ENCODE results near the gene FAM78A.
"Not testable (repeated sequence)": the region's sequence is repeated elsewhere in the genome, so short reads cannot be mapped to it uniquely, and the experiment has no call there.

Gene FAM78A

DNA sequence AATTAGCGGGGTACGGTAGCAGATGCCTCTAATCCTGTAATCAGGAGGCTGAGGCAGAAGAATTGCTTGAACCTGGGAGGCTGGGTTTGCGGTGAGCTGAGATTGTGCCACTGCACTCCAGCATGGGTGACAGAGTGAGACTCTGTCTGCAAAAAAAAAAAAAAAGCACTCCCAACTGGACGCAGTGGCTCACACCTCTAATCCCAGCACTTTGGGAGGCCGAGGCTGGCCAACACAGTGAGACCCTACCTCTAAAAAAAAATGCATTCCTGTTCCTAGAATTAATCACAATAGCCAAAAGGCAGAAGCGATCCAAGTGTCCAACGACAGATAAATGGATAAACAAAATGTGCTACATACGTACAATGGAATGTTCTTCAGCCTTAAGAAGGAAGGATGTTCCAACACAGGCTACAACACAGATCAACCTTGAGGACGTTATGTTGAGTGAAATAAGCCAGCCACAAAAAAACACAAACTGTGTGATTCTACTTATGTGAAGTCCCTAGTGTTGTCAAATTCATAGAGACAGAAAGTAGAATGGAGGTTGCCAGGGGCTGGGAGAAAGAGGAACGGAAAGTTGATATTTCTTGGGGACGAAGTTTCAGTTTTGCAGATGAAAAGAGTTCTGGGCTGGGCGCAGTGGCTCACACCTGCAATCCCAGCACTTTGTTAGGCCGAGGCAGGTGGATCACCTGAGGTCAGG lies 13.8 kb downstream of the FAM78A start:
- no peak for DNase-seq

DNA sequence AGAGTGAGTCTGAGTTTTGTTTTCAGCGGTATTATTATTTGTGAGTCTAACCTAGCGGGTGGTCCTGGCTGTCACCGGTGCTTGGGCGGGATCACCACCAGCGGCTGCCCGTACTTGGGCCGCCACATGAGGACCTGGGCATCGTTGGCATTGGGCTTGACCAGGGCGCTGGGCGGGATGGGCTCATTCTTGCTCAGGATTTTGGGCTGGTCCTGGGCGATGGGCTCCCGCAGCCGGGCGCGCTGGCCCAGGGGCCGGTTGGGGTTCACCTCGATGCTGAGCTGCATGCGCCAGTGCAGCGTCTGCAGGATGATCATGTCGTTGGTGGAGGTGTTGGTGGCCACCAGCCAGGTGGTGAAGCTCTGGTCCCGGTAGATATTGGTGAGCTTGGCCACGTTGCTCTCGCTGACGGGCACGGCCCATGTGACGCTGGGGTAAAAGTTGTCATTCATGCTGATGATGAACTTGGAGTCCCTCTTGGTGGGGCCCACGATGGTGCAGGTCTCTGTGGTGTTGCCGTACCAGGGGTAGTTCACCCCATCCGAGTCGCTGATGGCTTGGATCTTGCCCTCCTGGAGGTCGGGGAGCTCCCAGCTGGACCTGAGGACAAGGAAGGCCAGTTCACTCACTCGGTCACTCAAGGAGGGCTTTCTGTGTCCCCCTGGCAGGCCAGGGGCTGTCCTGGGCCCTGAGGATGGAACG lies 15.4 kb downstream of the FAM78A start:
- no peak for DNase-seq

DNA sequence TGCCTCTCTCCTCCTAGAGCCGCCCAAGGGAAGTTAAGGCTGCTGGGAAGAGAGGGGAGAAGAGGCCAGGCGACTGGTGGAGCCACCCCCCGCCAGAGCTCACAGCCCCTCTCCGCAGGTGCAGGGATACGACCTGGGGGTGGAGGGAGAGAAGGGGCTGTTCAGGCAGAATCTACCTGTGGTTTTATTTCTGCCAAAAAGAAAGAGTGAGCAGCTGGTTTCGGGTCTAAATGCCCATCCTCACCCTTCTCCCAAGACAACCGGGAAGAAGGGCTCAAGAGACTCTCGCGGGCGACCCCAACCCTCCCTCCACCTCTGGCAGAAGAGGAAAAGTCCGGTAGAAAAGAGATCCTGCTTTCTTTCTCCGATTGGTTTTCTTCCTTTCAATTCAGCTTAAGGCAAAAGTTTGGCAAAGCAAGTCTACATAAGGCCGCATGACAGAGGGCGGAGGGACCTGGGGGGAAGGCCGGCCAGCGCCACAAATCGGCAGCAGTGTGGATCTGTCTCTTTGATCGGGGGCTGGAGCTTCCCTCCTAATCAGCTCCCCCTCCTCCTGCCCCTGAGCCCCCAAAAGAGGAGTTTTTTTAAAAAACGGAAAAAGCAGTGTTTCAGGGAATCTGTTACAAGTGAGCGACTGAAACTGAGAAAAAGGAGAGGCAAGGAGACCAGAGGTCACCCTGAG lies 16.3 kb downstream of the FAM78A start:
- no peak for DNase-seq

DNA sequence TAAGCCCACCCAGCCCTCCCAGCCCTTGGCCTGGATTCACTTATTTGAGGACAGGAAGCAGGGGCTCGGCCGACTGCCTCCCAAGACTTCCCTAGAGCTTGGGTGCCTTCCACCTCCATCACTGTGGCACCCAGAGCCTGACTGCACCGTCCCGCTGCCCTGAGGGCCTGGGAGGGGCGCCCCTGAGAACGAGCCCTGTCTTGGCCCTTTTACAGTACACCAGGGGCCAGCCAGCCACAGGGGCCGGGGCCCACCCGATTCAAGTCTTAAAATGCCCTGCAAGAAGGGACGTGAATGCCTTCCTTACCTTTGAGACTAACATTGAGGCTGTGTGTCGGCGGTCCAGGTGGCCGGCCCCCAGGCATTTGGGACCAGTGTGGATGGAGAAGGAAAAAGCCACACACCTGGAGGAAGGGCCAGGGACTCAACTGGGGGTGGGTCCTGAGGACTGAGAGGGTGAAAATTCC lies 16.8 kb downstream of the FAM78A start:
- DNase-seq, result no peak

DNA sequence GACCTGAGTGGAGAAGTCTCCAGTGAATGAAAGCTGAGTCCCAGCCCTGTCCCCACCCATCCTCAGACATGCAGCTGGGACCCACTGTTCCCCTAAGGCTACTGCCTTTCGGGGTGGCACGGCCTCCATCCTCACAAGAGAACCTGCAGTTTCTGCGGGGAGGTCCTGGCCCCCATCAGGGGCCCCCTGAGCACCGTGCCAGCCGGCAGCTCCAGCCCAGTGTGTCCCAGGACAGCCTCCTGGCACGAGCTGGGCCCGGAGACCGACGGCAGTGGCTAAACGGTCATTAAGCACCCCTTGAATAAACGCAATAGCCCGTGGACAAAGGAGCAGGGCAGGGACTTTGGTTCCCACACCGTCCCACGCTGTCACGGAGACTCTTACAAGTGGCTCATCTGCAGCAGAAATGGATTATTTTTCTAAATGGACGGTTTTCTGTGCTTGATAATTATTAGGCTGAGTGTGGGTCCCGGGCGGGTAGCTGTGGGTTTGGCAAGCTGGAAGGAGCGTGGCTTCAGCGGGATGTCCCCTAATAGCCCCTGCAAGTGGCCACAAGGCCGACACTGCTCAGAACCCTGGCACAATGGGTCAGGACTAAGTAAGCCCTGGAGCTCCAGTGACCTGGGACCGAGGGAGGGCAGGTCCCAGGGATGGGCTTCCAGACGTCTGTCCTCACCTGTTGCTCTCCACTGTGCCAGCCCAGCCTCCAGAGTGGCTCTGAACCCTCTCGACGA lies 17.4 kb downstream of the FAM78A start:
- DNase-seq, result no peak

DNA sequence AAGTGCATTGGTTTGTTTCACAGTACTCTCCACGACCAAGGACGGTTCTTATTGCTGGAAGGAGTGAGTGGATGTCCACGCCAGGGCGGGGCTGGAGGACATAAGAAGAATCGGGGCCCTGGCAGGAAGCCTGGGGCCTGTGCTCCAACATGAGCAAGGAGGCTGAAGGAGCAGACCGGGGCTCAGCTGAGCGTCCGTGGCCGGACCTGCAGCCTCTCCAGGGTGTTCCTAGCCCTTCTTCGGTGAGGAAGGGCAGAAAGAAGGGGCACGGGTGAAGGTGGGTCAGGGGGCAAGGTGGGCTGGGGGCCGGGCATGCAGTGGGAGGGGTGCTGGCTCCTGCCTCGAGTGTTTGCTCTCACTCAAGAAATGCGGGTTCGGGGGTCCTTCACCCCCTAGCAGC lies 18.1 kb downstream of the FAM78A start:
- no peak for DNase-seq

DNA sequence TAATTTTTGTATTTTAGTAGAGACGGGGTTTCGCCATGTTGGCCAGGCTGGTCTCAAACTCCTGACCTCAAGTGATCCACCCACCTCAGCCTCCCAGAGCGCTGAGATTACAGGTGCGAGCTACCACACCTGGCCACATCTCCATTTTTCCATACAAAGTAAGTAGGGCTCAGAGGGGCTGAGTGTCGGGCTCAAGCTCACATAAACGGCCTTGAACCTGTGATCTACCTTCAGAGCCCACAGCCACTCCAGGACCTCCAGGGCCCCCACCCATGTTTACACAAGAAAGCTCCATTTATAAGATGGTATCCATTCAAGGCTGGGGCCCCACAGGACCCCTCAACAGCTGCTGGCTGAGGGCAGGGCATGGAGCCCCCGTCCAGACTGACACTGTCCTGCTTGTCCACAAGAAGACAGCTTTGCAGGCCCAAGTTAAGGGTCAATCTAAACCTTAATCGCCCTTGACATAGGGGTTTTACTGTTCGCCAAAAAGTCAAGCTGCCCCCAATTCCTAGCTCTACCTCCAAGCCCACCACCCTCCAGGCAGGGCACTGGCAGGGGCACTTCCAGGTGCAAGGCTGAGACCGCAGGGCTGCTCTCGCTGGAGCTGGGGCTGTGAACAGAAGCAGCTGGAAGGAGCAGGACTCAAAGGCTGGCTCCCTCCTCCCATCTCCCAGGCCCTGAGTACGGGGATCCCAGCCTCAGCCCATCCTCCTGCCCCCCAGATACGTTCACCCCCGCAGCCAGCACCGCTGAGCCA lies 18.9 kb downstream of the FAM78A start:
- DNase-seq, result no peak

DNA sequence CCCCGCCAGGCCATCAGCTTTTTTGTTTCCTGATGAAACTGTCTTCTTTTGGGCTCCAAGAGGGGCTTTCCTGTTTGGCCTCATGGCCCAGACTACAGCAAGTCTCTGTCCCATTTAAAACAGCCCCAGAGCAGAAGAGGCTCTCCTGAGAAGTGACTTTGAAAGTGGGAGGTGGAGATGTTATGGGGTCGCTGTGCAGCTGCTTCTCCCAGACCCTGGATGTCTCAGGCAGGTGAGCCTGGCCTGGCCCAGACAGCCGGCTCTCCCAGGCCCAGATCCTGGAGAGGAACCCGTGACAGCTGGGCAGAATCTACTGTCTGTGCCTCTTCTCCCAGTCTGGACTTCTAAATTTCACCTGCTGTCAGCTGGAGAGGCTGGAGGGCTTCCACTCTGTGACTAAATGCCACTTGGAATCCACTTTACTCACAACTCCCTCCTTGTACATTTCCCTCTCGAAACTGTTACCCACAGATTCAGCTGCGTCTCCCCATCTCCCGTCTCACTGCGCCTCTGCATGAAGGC lies 20.6 kb downstream of the FAM78A start:
- DNase-seq, result no peak

DNA sequence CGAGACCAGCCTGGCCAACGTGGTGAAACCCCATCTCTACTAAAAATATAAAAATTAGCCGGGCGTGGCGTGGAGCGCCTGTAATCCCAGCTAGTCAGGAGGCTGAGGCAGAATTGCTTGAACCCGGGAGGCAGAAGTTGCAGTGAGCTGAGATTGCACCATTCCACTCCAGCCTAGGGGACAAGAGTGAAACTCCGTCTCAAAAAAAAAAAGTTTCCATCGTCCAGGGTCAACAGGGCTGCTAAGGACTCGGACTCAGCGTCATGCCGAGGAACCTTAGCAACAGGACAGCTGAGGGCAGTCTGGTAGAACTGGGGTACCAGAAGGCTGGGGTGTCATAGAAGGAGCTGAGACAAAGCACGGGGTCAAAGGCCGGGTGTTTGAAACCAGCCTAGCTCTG lies 21.7 kb downstream of the FAM78A start:
- no peak for DNase-seq

DNA sequence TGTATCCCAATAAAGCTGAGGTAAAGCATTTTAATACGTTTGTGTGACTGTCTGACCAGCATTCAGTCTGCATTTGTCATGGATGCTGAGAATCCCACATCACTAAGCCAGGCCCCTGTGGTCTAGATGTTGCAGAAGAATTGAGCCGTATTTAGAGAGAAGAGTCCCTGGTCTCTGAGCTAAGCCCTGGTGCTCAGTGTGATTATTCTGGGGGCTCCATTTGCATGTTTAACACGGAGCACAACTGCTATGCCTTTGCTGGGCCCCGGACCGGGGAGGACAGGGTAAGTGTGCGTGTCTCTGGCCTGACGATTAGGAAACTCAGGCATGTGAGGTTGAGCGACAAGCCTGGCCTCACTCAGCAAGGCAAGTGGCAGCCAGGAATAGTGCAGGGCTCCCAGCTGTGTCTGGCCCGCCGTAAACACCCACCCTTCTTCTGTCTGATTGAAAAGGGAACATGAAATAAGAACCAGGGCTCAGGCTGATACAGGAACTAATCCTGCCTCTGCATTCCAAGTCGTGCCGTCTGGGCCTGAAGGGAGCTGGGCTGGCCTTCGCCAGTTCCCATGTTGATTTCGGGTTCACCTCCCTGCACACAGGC lies 22.3 kb downstream of the FAM78A start:
- DNase-seq, result no peak

DNA sequence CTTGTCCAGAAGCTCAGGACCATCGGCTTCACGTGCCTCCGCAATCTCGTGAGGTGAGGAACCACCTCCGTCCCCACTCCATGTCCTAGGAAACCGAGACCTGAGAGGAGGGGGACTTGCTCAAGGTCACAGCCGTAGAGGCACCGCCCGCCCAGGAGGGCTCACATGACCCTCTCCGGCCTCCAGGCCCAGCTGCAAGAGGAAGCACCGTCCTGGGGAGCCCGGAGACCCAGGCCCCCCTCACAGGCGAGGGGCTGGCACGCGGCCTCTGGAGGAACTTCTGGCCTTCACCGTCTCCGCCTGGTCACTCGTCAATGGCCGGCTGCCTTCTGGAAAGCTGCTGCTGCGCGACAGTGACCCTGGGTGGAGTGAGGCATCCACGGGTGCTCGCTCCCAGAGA lies 24.2 kb downstream of the FAM78A start:
- no peak for DNase-seq

DNA sequence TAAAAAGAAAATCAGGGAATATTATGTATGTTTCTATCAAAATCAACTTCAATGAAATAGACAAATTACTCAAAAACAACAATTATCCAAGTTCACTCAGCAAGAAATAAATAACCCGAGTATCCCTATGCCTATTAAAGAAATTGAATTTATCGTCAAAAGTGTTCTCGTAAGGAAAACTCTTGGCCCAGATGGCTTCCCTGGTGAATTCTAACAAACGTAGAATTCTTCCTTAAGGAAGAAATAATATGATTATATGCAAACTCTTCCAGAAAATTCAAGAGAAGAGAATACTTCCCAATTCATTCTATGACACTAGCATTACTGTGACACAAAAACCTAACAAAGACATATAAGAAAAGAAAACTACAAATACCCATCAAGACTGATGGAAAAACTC lies 29.7 kb downstream of the FAM78A start:
- DNase-seq, result no peak

DNA sequence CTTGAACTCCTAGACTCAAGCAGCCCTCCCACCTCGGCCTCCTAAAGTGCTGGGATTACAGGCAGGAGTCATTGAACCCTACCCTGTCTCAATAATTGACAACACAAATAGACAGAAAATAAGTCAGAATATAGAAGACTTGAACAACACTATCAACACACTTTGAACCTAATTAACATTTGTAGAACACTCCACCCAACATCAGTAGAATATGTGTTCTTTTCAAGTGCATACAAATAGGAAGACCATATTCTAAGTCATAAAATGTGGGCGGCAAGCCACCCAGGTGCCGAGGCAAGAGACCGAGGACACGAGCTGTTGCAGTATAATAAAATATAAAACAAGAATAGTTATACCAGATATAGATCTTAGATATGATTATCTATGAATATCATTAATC lies 32.0 kb downstream of the FAM78A start:
- DNase-seq, result not testable (repeated sequence)

DNA sequence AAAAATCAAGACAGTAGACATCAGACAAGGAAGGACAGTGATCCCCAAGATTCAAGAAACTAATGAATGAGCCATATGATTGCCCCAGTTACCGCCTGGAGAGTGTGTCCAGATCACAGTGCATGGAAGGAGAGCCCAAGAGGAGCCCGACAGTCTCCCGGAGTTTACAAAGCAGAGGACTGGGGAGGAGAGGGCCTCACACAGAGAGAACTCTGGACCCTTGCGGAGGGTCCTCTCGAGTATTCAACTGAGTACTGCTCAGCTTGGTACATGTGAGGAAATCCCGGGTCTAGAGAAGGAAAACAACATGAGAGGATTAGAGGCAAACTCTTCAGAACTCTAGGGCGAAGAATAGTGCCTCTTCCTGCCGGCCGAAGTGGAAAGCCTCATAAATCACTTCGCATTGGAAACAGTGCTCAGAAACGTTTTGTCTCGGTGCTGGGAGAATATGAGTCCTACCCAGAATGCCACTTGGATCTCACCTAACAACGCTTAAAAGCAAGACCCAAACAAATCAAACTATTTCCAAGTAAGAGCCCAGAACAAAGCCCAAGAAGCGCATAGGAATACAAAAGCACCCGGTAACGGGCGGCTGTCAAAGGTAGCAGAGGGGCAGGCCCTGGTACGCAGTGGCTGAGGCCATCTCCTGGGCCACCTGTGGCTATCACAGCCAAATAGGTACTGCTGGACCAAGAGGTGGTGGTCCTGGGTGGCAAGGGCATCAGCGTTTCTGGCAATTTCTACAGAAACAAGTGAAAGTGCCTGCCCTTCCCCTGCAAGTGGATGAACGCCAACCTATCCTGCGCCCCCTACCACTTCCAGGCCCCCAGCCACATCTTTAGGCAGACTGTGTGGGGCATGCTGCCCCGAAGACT lies 36.0 kb downstream of the FAM78A start:
- DNase-seq, result no peak

DNA sequence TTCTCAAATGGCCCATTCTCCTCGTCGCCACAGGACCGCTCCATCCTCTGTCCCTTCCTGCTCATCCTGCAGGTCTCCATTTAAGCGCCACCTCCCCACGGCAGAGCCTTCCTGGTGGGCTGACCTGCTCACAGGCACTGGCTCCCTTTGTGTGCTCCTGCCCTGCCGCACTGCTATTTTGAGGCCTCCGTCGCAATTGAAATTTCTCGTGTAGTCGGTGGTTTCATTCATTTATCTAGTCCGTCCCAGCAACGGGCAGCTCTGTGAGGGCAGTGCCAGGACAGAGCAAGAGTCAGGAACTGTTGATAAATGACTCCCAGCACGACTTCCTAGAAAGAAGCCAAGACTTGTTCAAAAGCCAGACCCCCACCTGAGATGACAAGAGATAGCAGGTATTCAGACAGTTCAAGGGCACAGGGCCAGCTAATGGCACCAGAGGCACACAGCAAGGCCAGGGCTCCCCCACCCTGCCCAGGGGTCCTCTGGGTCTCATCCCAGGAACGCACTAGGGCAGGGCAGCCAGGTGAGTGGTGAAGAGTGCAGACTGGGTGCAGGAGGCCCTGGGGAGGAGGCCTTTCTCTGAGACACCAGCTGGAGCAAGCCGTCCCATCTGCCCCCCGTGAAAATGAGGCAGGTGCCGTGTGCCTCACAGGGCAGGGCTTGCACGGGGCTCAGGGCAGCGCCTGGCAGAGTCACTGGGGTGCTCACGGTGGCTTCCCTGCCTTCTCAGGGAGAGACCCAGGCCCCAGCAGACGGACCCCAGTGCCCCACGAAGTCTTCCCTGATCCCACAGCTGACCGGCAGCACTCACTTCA lies 36.9 kb downstream of the FAM78A start:
- DNase-seq, result no peak

DNA sequence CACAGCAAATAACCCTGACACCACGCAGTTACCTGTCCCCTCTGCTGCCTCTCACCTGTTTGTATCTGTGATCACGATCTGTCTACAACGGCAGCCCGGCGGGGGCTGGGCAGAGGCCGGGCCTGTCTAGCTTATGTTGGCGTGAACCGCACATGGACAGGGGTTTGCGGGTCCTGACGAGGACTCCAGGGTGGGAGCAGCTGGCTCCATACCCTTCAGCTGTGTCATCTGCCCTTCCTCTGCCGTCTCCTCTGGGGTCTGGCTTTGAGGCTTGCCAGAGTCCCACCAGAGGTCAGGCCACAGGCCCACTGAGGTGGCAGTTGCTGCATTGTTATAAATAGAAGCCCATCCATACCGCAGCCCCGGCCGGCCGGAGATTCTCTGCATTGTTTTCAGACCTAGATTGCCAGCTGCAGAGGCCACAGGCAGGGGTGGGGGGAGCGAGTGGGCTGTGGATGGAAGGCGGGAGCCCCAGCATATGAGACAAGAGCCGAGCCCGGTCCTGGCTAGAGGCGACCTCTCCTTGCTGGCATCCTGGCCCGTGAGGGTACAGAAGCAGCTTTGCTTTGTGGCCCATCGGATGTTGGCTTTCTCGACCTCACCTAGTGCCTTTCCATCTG lies 37.8 kb downstream of the FAM78A start:
- no peak for DNase-seq

DNA sequence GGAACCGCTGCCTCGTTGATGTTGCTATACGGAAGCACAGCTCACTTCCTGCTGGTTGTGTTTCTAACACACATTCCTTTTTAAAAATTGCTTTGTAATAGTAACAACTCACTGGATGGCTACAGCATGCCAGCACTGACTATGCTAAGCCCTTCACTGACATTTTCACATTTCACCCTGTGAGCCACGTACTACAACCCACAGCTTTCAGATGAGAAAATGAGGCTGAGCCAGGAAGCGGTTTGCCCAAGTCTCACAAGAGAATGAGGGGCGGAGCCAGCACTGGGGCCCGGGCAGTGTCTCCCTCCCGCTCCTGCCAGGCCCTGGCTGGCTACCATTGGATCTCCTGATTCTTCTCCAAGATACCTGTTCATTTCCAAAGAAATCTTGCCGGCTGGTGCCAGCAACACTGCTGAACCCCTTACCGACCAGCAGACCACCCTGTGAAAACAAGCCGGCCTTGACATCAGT lies 38.3 kb downstream of the FAM78A start:
- peak; percentile 77 for DNase-seq

DNA sequence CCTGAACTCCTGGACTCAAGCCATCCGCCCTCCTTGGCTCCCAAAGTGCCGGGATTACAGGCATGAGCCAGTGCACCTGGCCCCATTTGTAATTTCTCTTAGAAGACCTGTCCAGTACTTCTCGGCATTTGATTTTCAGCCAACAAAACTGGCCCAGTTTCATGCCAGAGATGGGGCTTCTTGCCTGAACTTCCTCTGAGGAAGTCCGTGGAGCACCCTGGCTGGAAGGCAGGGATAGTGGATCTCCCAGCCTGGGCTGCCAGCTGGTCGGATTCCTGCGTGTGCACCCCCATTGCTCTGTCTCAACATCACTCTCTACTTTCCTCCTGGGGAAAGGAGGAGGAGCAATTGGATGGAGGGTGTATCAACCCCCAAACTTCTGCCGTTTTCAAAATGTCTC lies 39.0 kb downstream of the FAM78A start:
- DNase-seq, result no peak

DNA sequence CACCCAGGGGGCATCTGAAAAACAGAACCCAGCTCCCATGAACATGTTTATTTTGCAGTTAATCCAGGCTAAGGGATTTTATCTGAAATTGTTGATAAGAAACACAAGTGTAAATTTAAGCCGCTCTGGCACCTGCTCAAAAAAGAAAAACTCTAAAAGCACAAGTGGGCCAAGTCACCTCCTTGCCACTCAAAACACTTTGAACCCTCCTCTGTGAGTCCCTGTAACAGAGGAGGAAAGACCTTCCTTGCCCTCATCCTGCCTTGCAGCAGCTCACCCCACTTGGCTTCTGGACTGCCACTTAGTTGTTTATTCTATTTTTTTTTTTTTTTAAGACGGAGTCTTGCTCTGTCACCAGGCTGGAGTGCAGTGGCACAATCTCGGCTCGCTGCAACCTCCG lies 39.5 kb downstream of the FAM78A start:
- no peak for DNase-seq
